HEK293 (cell line): ENCODE measurements around the gene CREB5.

Experiments
- ATF2 ChIP-seq: fragments of 450-650 bp; formaldehyde crosslinking; IDR thresholded peaks from 2 replicates; pipeline ENCODE4 v1.5.1; 2016; ENCODE audit warnings: missing biosample characterization, missing genetic modification characterization, low read depth
- FEZF1 ChIP-seq: fragments of 450-650 bp; formaldehyde crosslinking; IDR thresholded peaks from 2 replicates; pipeline ENCODE4 v1.5.1; 2016; ENCODE audit warnings: missing biosample characterization, missing genetic modification characterization
- GLIS1 ChIP-seq: fragments of 450-650 bp; formaldehyde crosslinking; IDR thresholded peaks from 2 replicates; pipeline ENCODE4 v1.5.1; 2016; ENCODE audit warnings: missing biosample characterization, missing genetic modification characterization
- MYNN ChIP-seq: fragments of 450-650 bp; formaldehyde crosslinking; IDR thresholded peaks from 2 replicates; pipeline ENCODE4 v1.5.1; 2016; ENCODE audit warnings: missing biosample characterization, missing genetic modification characterization, borderline replicate concordance
- OVOL3 ChIP-seq: fragments of 450-650 bp; formaldehyde crosslinking; IDR thresholded peaks from 2 replicates; pipeline ENCODE4 v1.5.1; 2016; ENCODE audit warnings: missing biosample characterization, missing genetic modification characterization
- PATZ1 ChIP-seq: fragments of 450-650 bp; formaldehyde crosslinking; IDR thresholded peaks from 2 replicates; pipeline ENCODE4 v1.5.1; 2016; ENCODE audit warnings: missing biosample characterization, missing genetic modification characterization
- REST ChIP-seq: fragments of 450-650 bp; formaldehyde crosslinking; IDR thresholded peaks from 2 replicates; pipeline ENCODE4 v1.5.1; 2016; ENCODE audit warnings: missing biosample characterization, missing genetic modification characterization
- SP3 ChIP-seq: fragments of 450-650 bp; formaldehyde crosslinking; IDR thresholded peaks from 2 replicates; pipeline ENCODE4 v1.5.1; 2016; ENCODE audit warnings: missing biosample characterization, missing genetic modification characterization
- ZBTB20 ChIP-seq: fragments of 450-650 bp; formaldehyde crosslinking; IDR thresholded peaks from 2 replicates; pipeline ENCODE4 v1.5.1; 2016; ENCODE audit warnings: missing biosample characterization, missing genetic modification characterization
- ZBTB8A ChIP-seq: fragments of 450-650 bp; formaldehyde crosslinking; IDR thresholded peaks from 2 replicates; pipeline ENCODE4 v1.5.1; 2016; ENCODE audit warnings: missing biosample characterization, missing genetic modification characterization
- ZFP3 ChIP-seq: fragments of 450-650 bp; formaldehyde crosslinking; IDR thresholded peaks from 2 replicates; pipeline ENCODE4 v1.5.1; 2016; ENCODE audit warnings: low read depth, missing biosample characterization, missing genetic modification characterization
- ZFP69B ChIP-seq: fragments of 450-650 bp; formaldehyde crosslinking; IDR thresholded peaks from 2 replicates; pipeline ENCODE4 v1.5.1; 2016; ENCODE audit warnings: missing biosample characterization, missing genetic modification characterization
- ZIC2 ChIP-seq: fragments of 450-650 bp; formaldehyde crosslinking; IDR thresholded peaks from 2 replicates; pipeline ENCODE4 v1.5.1; 2016; ENCODE audit warnings: missing biosample characterization, missing genetic modification characterization
- ZNF132 ChIP-seq: fragments of 450-650 bp; formaldehyde crosslinking; IDR thresholded peaks from 2 replicates; pipeline ENCODE4 v1.5.1; 2017; ENCODE audit warnings: missing biosample characterization, missing genetic modification characterization, borderline replicate concordance
- ZNF138 ChIP-seq: fragments of 450-650 bp; formaldehyde crosslinking; IDR thresholded peaks from 2 replicates; pipeline ENCODE4 v1.5.1; 2016; ENCODE audit warnings: missing biosample characterization, missing genetic modification characterization, borderline replicate concordance
- ZNF174 ChIP-seq: fragments of 450-650 bp; formaldehyde crosslinking; IDR thresholded peaks from 2 replicates; pipeline ENCODE4 v1.5.0; 2017; ENCODE audit warnings: missing biosample characterization, mild to moderate bottlenecking, missing genetic modification characterization
- ZNF202 ChIP-seq: fragments of 450-650 bp; formaldehyde crosslinking; IDR thresholded peaks from 2 replicates; pipeline ENCODE4 v1.5.1; 2016; ENCODE audit warnings: missing biosample characterization, missing genetic modification characterization, borderline replicate concordance
- ZNF211 ChIP-seq: fragments of 450-650 bp; formaldehyde crosslinking; IDR thresholded peaks from 2 replicates; pipeline ENCODE4 v1.5.1; 2016; ENCODE audit warnings: low read depth, missing biosample characterization, missing genetic modification characterization
- ZNF280C ChIP-seq: fragments of 450-650 bp; formaldehyde crosslinking; IDR thresholded peaks from 2 replicates; pipeline ENCODE4 v1.5.1; 2016; ENCODE audit warnings: missing biosample characterization, missing genetic modification characterization
- ZNF398 ChIP-seq: fragments of 450-650 bp; formaldehyde crosslinking; IDR thresholded peaks from 2 replicates; pipeline ENCODE4 v1.5.1; 2017; ENCODE audit warnings: missing biosample characterization, missing genetic modification characterization
- ZNF449 ChIP-seq: fragments of 450-650 bp; formaldehyde crosslinking; IDR thresholded peaks from 2 replicates; pipeline ENCODE4 v1.5.1; 2017; ENCODE audit warnings: missing biosample characterization, mild to moderate bottlenecking, missing genetic modification characterization, moderate library complexity
- ZNF473 ChIP-seq: fragments of 450-650 bp; formaldehyde crosslinking; IDR thresholded peaks from 2 replicates; pipeline ENCODE4 v1.5.1; 2017; ENCODE audit warnings: missing biosample characterization, missing genetic modification characterization
- ZNF560 ChIP-seq: fragments of 450-650 bp; formaldehyde crosslinking; IDR thresholded peaks from 2 replicates; pipeline ENCODE4 v1.5.1; 2017; ENCODE audit warnings: missing biosample characterization, missing genetic modification characterization, borderline replicate concordance
- ZNF600 ChIP-seq: fragments of 450-650 bp; formaldehyde crosslinking; IDR thresholded peaks from 2 replicates; pipeline ENCODE4 v1.5.1; 2016; ENCODE audit warnings: missing biosample characterization, missing genetic modification characterization
- ZNF658 ChIP-seq: fragments of 450-650 bp; formaldehyde crosslinking; IDR thresholded peaks from 2 replicates; pipeline ENCODE4; 2016; ENCODE audit warnings: missing biosample characterization, missing genetic modification characterization
- ZNF707 ChIP-seq: fragments of 450-650 bp; formaldehyde crosslinking; IDR thresholded peaks from 2 replicates; pipeline ENCODE4 v1.5.1; 2016; ENCODE audit warnings: missing biosample characterization, missing genetic modification characterization
- ZNF843 ChIP-seq: fragments of 450-650 bp; formaldehyde crosslinking; IDR thresholded peaks from 2 replicates; pipeline ENCODE4 v1.5.1; 2016; ENCODE audit warnings: missing biosample characterization, missing genetic modification characterization

The CREB5 gene

GRCh38 chr7:28855538-28856217 is 443.4 kb downstream of the CREB5 start (continued):
- no peak for TF ChIP-seq ZBTB20 (tag by site-specific recombination)
- no peak for TF ChIP-seq ZNF280C (tag by site-specific recombination)
- no peak for TF ChIP-seq ZNF202 (tag by site-specific recombination)
- TF ChIP-seq ZFP3 = no peak
- TF ChIP-seq SP3 = no peak
- TF ChIP-seq ZFP69B (tag by site-specific recombination) = no peak
- no peak for TF ChIP-seq ZBTB8A
- TF ChIP-seq ZNF707 (tag by site-specific recombination) = no peak
- no peak for TF ChIP-seq ZNF211 (tag by site-specific recombination)
- TF ChIP-seq ZNF449 (tag by site-specific recombination) = no peak
- no peak for TF ChIP-seq OVOL3 (tag by site-specific recombination)
- TF ChIP-seq MYNN (tag by site-specific recombination) = no peak
- no peak for TF ChIP-seq ZNF174
- no peak for TF ChIP-seq REST
- TF ChIP-seq ZNF398 (tag by site-specific recombination) = 0 out of 2 replicates have a peak, but pooled peaks have one; percentile 21
- 0 out of 2 replicates have a peak, but pooled peaks have one; percentile 26 for TF ChIP-seq ZNF600
- TF ChIP-seq FEZF1 (tag by site-specific recombination) = no peak
- TF ChIP-seq PATZ1 (tag by site-specific recombination) = peak; percentile 44
- TF ChIP-seq ZNF473 (tag by site-specific recombination) = no peak
- 0 out of 2 replicates have a peak, but pooled peaks have one; percentile 27 for TF ChIP-seq ZNF843 (tag by site-specific recombination)
- TF ChIP-seq ZNF658 (tag by site-specific recombination) = no peak
- no peak for TF ChIP-seq ZNF138 (tag by site-specific recombination)
- TF ChIP-seq ZNF132 (tag by site-specific recombination) = no peak
- no peak for TF ChIP-seq ZNF560
- TF ChIP-seq ZIC2 (tag by site-specific recombination) = peak; percentile 25; the same call in 1 of the 2 replicates
- peak; percentile 91 for TF ChIP-seq GLIS1 (tag by site-specific recombination)
- TF ChIP-seq ATF2 (tag by site-specific recombination) = no peak
